GM19238 (cell line): ENCODE data around the gene SFXN1.

ENCODE experiments used
- DNase-seq: peaks from one replicate; pipeline ENCODE4 v3.0.0; 2011; ENCODE audit warnings: low spot score; ENCODE audit not compliant: insufficient read length

The SFXN1 gene

GRCh38 chr5:175539936-175540335 lies 61.6 kb downstream of the SFXN1 start:
- no peak for DNase-seq

- no peak for DNase-seq
Observed at GRCh38 chr5:175541264-175541663, 62.9 kb downstream of the SFXN1 start.

- DNase-seq, result no peak
Observed at GRCh38 chr5:175542232-175542965, 64.0 kb downstream of the SFXN1 start.

- no peak for DNase-seq
Observed at GRCh38 chr5:175542966-175543235, 64.5 kb downstream of the SFXN1 start.

GRCh38 chr5:175544108-175544511 lies 65.8 kb downstream of the SFXN1 start:
- DNase-seq, result no peak

GRCh38 chr5:175544586-175544985 lies 66.2 kb downstream of the SFXN1 start:
- no peak for DNase-seq

- DNase-seq, result no peak
Observed at GRCh38 chr5:175547842-175548241, 69.5 kb downstream of the SFXN1 start.

- DNase-seq, result no peak
Observed at GRCh38 chr5:175548626-175549311, 70.4 kb downstream of the SFXN1 start.

GRCh38 chr5:175550055-175550805 lies 71.9 kb downstream of the SFXN1 start:
- no peak for DNase-seq

- no peak for DNase-seq
Observed at GRCh38 chr5:175551266-175551665, 72.9 kb downstream of the SFXN1 start.

GRCh38 chr5:175554296-175554695 lies 75.9 kb downstream of the SFXN1 start:
- no peak for DNase-seq

GRCh38 chr5:175555168-175555785 lies 76.9 kb downstream of the SFXN1 start:
- DNase-seq, result no peak

GRCh38 chr5:175556794-175557193 lies 78.4 kb downstream of the SFXN1 start:
- no peak for DNase-seq

GRCh38 chr5:175557778-175558177 lies 79.4 kb downstream of the SFXN1 start:
- DNase-seq, result no peak

GRCh38 chr5:175558801-175559480 lies 80.6 kb downstream of the SFXN1 start:
- no peak for DNase-seq

GRCh38 chr5:175560011-175560410 lies 81.7 kb downstream of the SFXN1 start:
- DNase-seq, result no peak

- DNase-seq, result no peak
Observed at GRCh38 chr5:175561085-175561484, 82.7 kb downstream of the SFXN1 start.

GRCh38 chr5:175564716-175565115 lies 86.4 kb downstream of the SFXN1 start:
- DNase-seq, result no peak

GRCh38 chr5:175566697-175567096 lies 88.3 kb downstream of the SFXN1 start:
- DNase-seq, result no peak

- no peak for DNase-seq
Observed at GRCh38 chr5:175567954-175568353, 89.6 kb downstream of the SFXN1 start.

GRCh38 chr5:175569701-175570100 lies 91.3 kb downstream of the SFXN1 start:
- DNase-seq, result no peak

GRCh38 chr5:175572886-175573285 lies 94.5 kb downstream of the SFXN1 start:
- DNase-seq, result no peak
